IPS-15b (cell line): Measurements from ENCODE around the gene C11orf86.
"Not testable (repeated sequence)": the region's sequence is repeated elsewhere in the genome, so short reads cannot be mapped to it uniquely, and the experiment has no call there.

Source experiments
- H3K27me3 ChIP-seq: one replicate; pipeline ENCODE4 v1.6.1; 2013; ENCODE audit warnings: low read length; ENCODE audit not compliant: control insufficient read depth, insufficient read depth
- H3K36me3 ChIP-seq: one replicate; pipeline ENCODE4 v1.6.1; 2013; ENCODE audit warnings: low read length; ENCODE audit not compliant: control insufficient read depth, insufficient read depth
- H3K4me1 ChIP-seq: one replicate; pipeline ENCODE4 v1.6.1; 2013; ENCODE audit warnings: mild to moderate bottlenecking, low read length; ENCODE audit not compliant: control insufficient read depth, insufficient read depth
- H3K4me3 ChIP-seq: one replicate; pipeline ENCODE4 v1.5.1; 2013; ENCODE audit warnings: low read depth, low read length
- H3K9ac ChIP-seq: one replicate; pipeline ENCODE4 v1.6.1; 2013; ENCODE audit warnings: low read depth, mild to moderate bottlenecking, low read length
- H3K9me3 ChIP-seq: one replicate; pipeline ENCODE4 v1.6.1; 2013; ENCODE audit warnings: mild to moderate bottlenecking, low read length; ENCODE audit not compliant: control insufficient read depth, insufficient read depth

Gene C11orf86

GRCh38 chr11:66981976-66982578 is 7.0 kb downstream of the C11orf86 start:
- Histone ChIP-seq H3K27me3 (no peaks in the 10 kb centered on the region), H3K9ac (no peak overlapping the region), H3K4me1 (no peaks in the 10 kb centered on the region), H3K4me3 (no peak overlapping the region), H3K9me3 (no peaks in the 10 kb centered on the region), H3K36me3 (no peaks in the 10 kb centered on the region)

- no peak overlapping the region for H3K4me3 ChIP-seq
- no peak overlapping the region for H3K9ac ChIP-seq
- no peaks in the 10 kb centered on the region for H3K4me1 ChIP-seq
- no peaks in the 10 kb centered on the region for H3K9me3 ChIP-seq
- no peaks in the 10 kb centered on the region for H3K36me3 ChIP-seq
- no peaks in the 10 kb centered on the region for H3K27me3 ChIP-seq
Observed at GRCh38 chr11:66983275-66983924, 8.3 kb downstream of the C11orf86 start.

GRCh38 chr11:66985508-66986177 is 10.5 kb downstream of the C11orf86 start:
- Histone ChIP-seq H3K9me3 (no peaks in the 10 kb centered on the region), H3K36me3 (no peaks in the 10 kb centered on the region), H3K4me3 (no peak overlapping the region), H3K9ac (no peak overlapping the region), H3K27me3 (no peaks in the 10 kb centered on the region), H3K4me1 (no peaks in the 10 kb centered on the region)

GRCh38 chr11:66986178-66986545 is 11.1 kb downstream of the C11orf86 start:
- no peak overlapping the region for H3K9ac ChIP-seq
- no peaks in the 10 kb centered on the region for H3K4me1 ChIP-seq
- H3K36me3 ChIP-seq = no peaks in the 10 kb centered on the region
- no peak overlapping the region for H3K4me3 ChIP-seq
- no peaks in the 10 kb centered on the region for H3K9me3 ChIP-seq
- no peaks in the 10 kb centered on the region for H3K27me3 ChIP-seq

GRCh38 chr11:66987158-66987620 is 12.1 kb downstream of the C11orf86 start:
- H3K27me3 ChIP-seq = no peaks in the 10 kb centered on the region
- H3K4me3 ChIP-seq = no peak overlapping the region
- H3K4me1 ChIP-seq = no peaks in the 10 kb centered on the region

GRCh38 chr11:66987924-66988637 is 13.0 kb downstream of the C11orf86 start:
- Histone ChIP-seq H3K9ac (no peak overlapping the region), H3K36me3 (no peaks in the 10 kb centered on the region), H3K4me3 (no peak overlapping the region), H3K4me1 (no peaks in the 10 kb centered on the region), H3K9me3 (no peaks in the 10 kb centered on the region), H3K27me3 (no peaks in the 10 kb centered on the region)

More at GRCh38 chr11:66987158-66987620, 12.1 kb downstream of the C11orf86 start:
- Histone ChIP-seq H3K36me3 (no peaks in the 10 kb centered on the region), H3K9ac (no peak overlapping the region), H3K9me3 (no peaks in the 10 kb centered on the region)

DNA sequence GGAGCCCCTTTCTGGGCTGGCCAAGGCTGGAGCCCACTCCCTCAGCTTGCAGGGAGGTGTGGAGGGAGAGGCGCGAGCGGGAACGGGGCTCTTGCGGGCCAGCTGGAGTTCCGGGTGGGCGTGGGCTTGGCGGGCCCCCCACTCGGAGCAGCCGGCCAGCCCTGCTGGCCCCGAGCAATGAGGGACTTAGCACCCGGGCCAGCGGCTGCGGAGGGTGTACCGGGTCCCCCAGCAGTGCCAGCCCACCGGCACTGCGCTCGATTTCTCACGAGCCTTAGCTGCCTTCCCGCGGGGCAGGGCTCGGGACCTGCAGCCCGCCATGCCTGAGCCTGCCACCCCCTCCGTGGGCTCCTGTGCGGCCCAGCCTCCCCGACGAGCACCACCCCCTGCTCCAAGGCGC is 13.6 kb downstream of the C11orf86 start:
- H3K4me3 ChIP-seq, H3K27me3 ChIP-seq, H3K36me3 ChIP-seq, H3K4me1 ChIP-seq, H3K9me3 ChIP-seq, H3K9ac ChIP-seq: not testable (repeated sequence)

GRCh38 chr11:66989360-66989759 is 14.3 kb downstream of the C11orf86 start:
- not testable (repeated sequence) for H3K9me3 ChIP-seq, H3K4me3 ChIP-seq, H3K4me1 ChIP-seq, H3K36me3 ChIP-seq, H3K27me3 ChIP-seq, H3K9ac ChIP-seq

- Histone ChIP-seq H3K27me3 (no peaks in the 10 kb centered on the region), H3K9me3 (no peaks in the 10 kb centered on the region), H3K9ac (no peak overlapping the region), H3K36me3 (no peaks in the 10 kb centered on the region), H3K4me1 (no peaks in the 10 kb centered on the region), H3K4me3 (no peak overlapping the region)
Observed at GRCh38 chr11:66992041-66992440, 16.9 kb downstream of the C11orf86 start.

GRCh38 chr11:66996609-66997273 is 21.6 kb downstream of the C11orf86 start:
- no peaks in the 10 kb centered on the region for H3K4me1 ChIP-seq
- no peaks in the 10 kb centered on the region for H3K9me3 ChIP-seq
- no peak overlapping the region for H3K4me3 ChIP-seq
- no peaks in the 10 kb centered on the region for H3K36me3 ChIP-seq
- no peaks in the 10 kb centered on the region for H3K27me3 ChIP-seq
- no peak overlapping the region for H3K9ac ChIP-seq

- Histone ChIP-seq H3K36me3 (no peaks in the 10 kb centered on the region), H3K27me3 (no peaks in the 10 kb centered on the region), H3K4me3 (no peak overlapping the region), H3K4me1 (peaks cover 2% of the 10 kb centered on the region), H3K9me3 (no peaks in the 10 kb centered on the region), H3K9ac (no peak overlapping the region)
Observed at GRCh38 chr11:66999555-66999954, 24.5 kb downstream of the C11orf86 start.
